GM12878 (cell line): Measurements from ENCODE around the gene HINT2. TPM values are rescaled to one million over a fixed set of nuclear protein-coding genes. Genes with fewer than 3 reads are reported as not detected.

Source experiments
- CBFB ChIP-seq: IDR thresholded peaks from 2 replicates; pipeline ENCODE4 v1.6.1; 2016; ENCODE audit warnings: antibody characterized with exemption, low read depth
- CEBPZ ChIP-seq: fragments of 150-350 bp; IDR thresholded peaks from 2 replicates; pipeline ENCODE4 v1.6.1; 2016; ENCODE audit warnings: low read depth, low read length
- IRF3 ChIP-seq: fragments of 450-650 bp; IDR thresholded peaks from 2 replicates; pipeline ENCODE4 v1.6.1; 2014; ENCODE audit warnings: mild to moderate bottlenecking
- IRF5 ChIP-seq: fragments of 450-650 bp; IDR thresholded peaks from 2 replicates; pipeline ENCODE4 v1.6.1; 2017; ENCODE audit warnings: borderline replicate concordance
- MXI1 ChIP-seq: fragments of 150-350 bp; IDR thresholded peaks from 2 replicates; pipeline ENCODE4 v1.6.1; 2011; ENCODE audit warnings: low read depth, mild to moderate bottlenecking, inconsistent platforms, low read length, improper control_type of control experiment
- NFIC ChIP-seq: IDR thresholded peaks from 2 replicates; pipeline ENCODE4 v1.6.1; 2012; ENCODE audit warnings: low read depth, mild to moderate bottlenecking, inconsistent platforms, low read length, moderate library complexity
- NFYA ChIP-seq: IDR thresholded peaks from 2 replicates; pipeline ENCODE4 v1.6.1; 2011; ENCODE audit warnings: low read depth, mild to moderate bottlenecking, low read length, improper control_type of control experiment, borderline replicate concordance
- POLR2AphosphoS5 ChIP-seq: IDR thresholded peaks from 2 replicates; pipeline ENCODE4 v1.6.1; 2011; ENCODE audit warnings: mild to moderate bottlenecking, low read length, inconsistent platforms
- REST ChIP-seq: IDR thresholded peaks from 2 replicates; pipeline ENCODE4 v1.6.1; 2012; ENCODE audit warnings: mild to moderate bottlenecking, low read depth, low read length
- STAT1 ChIP-seq: fragments of 450-650 bp; conservative IDR thresholded peaks from 2 replicates; pipeline ENCODE4 v1.6.1; 2014; ENCODE audit warnings: antibody characterized with exemption, mild to moderate bottlenecking
- STAT3 ChIP-seq: IDR thresholded peaks from 2 replicates; pipeline ENCODE4 v1.6.1; 2011; ENCODE audit warnings: low read depth, low read length, improper control_type of control experiment
- ZBED1 ChIP-seq: IDR thresholded peaks from 2 replicates; pipeline ENCODE4 v1.6.1; 2016; ENCODE audit warnings: borderline replicate concordance
- ZBTB33 ChIP-seq: fragments of 450-650 bp; IDR thresholded peaks from 2 replicates; pipeline ENCODE4 v1.6.1; 2017; ENCODE audit warnings: mild to moderate bottlenecking
- ZNF207 ChIP-seq: fragments of 450-650 bp; IDR thresholded peaks from 2 replicates; pipeline ENCODE4 v1.6.1; 2014; ENCODE audit warnings: antibody characterized with exemption, mild to moderate bottlenecking, borderline replicate concordance
- polyA plus RNA-seq, 11 experiments: library from polyadenylated mRNA; depleted of rRNA in 4 of 11; unstranded in 6 of 11; stranded (reverse) in 5 of 11; fragments of >200 nt; fragmentation: Nextera tagmentation in 4 of 11; fragmentation: Illumina TruSeq in 1 of 11; extraction: Ambion mirVana in 4 of 11; extraction: Trizol in 1 of 11; gene quantifications; 1 replicate in 1 of 11; 2 replicates in 10 of 11; pipeline versions ENCODE4 v1.2.1 to v1.2.3, GENCODE V29; 2011 to 2016; ENCODE audit warnings: inconsistent platforms in 2 of 11, missing spikeins in 2 of 11, low read depth in 1 of 11
- total RNA-seq, 4 experiments: library from RNA; depleted of rRNA in 3 of 4; stranded (reverse); fragments of >200 nt in 3 of 4; fragmentation: Illumina TruSeq in 1 of 4; extraction: Trizol in 1 of 4; gene quantifications; 2 replicates each; pipeline versions ENCODE4 v1.2.1 to v1.2.3, GENCODE V29; 2013 to 2021

HINT2 gene
- total and polyA plus RNA-seq, 10 of the 15 experiments (the other 5 are each of a cell fraction or from before 2014, with no cell fraction given): 12.1 to 144 (median 51.7) TPM

- TF ChIP-seq CEBPZ (no peak), NFYA (no peak), MXI1 (no peak), STAT3 (no peak), CBFB (no peak), POLR2AphosphoS5 (no peak), ZBTB33 (no peak), IRF5 (no peak), ZBED1 (no peak), ZNF207 (no peak), IRF3 (no peak), REST (no peak), STAT1 (no peak), NFIC (no peak)
Observed at GRCh38 chr9:35781066-35781465, 33.8 kb downstream of the HINT2 start (continued).
